OCI-LY7 (cell line): ENCODE measurements around the gene PRDM12. TPM values are rescaled to one million over a fixed set of nuclear protein-coding genes. Genes with fewer than 3 reads are reported as not detected.

ENCODE experiments used
- BruUV-seq: library from RNA; stranded (reverse); fragments of 400-500 nt; replicated peaks from 2 replicates; lab custom pipeline; 2021; lab: Mats Ljungman, UMichigan
- CTCF ChIA-PET: fragments of 300-600 bp; sonication (Branson Sonifier 250); formaldehyde crosslinking; loops from one replicate; lab custom pipeline; 2022; ENCODE audit warnings: antibody characterized with exemption; ENCODE audit not compliant: unreplicated experiment; lab: Charles Lee
- POLR2A ChIA-PET: fragments of 300-600 bp; sonication (Branson Sonifier 250); formaldehyde crosslinking; loops from one replicate; lab custom pipeline; 2022; ENCODE audit warnings: antibody characterized with exemption; lab: Charles Lee
- DNase-seq: peaks from one replicate; pipeline ENCODE4 v3.0.0-alpha.2; 2015; ENCODE audit warnings: low spot score
- H2AFZ ChIP-seq: fragments of 200-600 bp; sonication (generic), shearing (Covaris generic); 2 replicates; pipeline ENCODE4 v1.6.1; 2014; ENCODE audit warnings: mild to moderate bottlenecking, antibody characterized with exemption, low read length, moderate library complexity
- H3K27ac ChIP-seq: fragments of 200-600 bp; sonication (generic); 2 replicates; pipeline ENCODE4 v1.5.1; 2014; ENCODE audit warnings: mixed run types, low read depth, mild to moderate bottlenecking, moderate library complexity, low read length, inconsistent platforms; ENCODE audit not compliant: poor library complexity, severe bottlenecking
- H3K36me3 ChIP-seq: fragments of 200-600 bp; sonication (generic); 2 replicates; pipeline ENCODE4 v1.6.1; 2014; ENCODE audit warnings: mild to moderate bottlenecking, antibody characterized with exemption, low read length, moderate library complexity, mixed read lengths; ENCODE audit not compliant: insufficient read depth
- H3K4me1 ChIP-seq: fragments of 200-600 bp; sonication (generic); 2 replicates; pipeline ENCODE4 v1.5.1; 2014; ENCODE audit warnings: mild to moderate bottlenecking, low read length; ENCODE audit not compliant: insufficient read depth, poor library complexity, severe bottlenecking
- H3K4me2 ChIP-seq: fragments of 200-600 bp; sonication (generic); 2 replicates; pipeline ENCODE4 v1.6.1; 2014; ENCODE audit warnings: mild to moderate bottlenecking, low read length
- H3K4me3 ChIP-seq: fragments of 200-600 bp; sonication (generic); 2 replicates; pipeline ENCODE4 v1.5.1; 2014; ENCODE audit warnings: mild to moderate bottlenecking, low read depth, low read length; ENCODE audit not compliant: poor library complexity, severe bottlenecking
- H3K79me2 ChIP-seq: fragments of 200-600 bp; sonication (generic); 2 replicates; pipeline ENCODE4 v1.6.1; 2016; ENCODE audit warnings: low read depth, mild to moderate bottlenecking, low read length, moderate library complexity, mixed read lengths; ENCODE audit not compliant: insufficient read depth
- H3K9me2 ChIP-seq: fragments of 200-600 bp; sonication (generic); 2 replicates; pipeline ENCODE4 v1.6.1; 2016; ENCODE audit warnings: mild to moderate bottlenecking, low read length, mixed read lengths; ENCODE audit not compliant: insufficient read depth
- H3K9me3 ChIP-seq: fragments of 200-600 bp; sonication (generic); 2 replicates; pipeline ENCODE4 v1.6.1; 2014; ENCODE audit warnings: mild to moderate bottlenecking, mixed run types, low read length, mixed read lengths
- H4K20me1 ChIP-seq: fragments of 200-600 bp; sonication (generic); 2 replicates; pipeline ENCODE4 v1.6.1; 2014; ENCODE audit warnings: mild to moderate bottlenecking, antibody characterized with exemption, low read length, moderate library complexity, mixed read lengths; ENCODE audit not compliant: insufficient read depth
- CTCF ChIP-seq: fragments of 200-600 bp; sonication (generic); conservative IDR thresholded peaks from 2 replicates; pipeline ENCODE4 v1.5.1; 2014; ENCODE audit warnings: mild to moderate bottlenecking, antibody characterized with exemption, low read length, moderate library complexity, mixed read lengths
- EZH2phosphoT487 ChIP-seq: fragments of 200-600 bp; sonication (generic); IDR thresholded peaks from 2 replicates; pipeline ENCODE4 v1.6.1; 2018; ENCODE audit warnings: low read depth, borderline replicate concordance, mild to moderate bottlenecking, mixed run types, antibody characterized with exemption, low read length, moderate library complexity, mixed read lengths
- intact Hi-C: fragments of 100-400 bp; cut with micrococcal nuclease; formaldehyde crosslinking; loops from one replicate; pipeline ENCODE4 v1.10.0; 2022; ENCODE audit not compliant: unreplicated experiment
- total RNA-seq, 2 experiments: library from RNA; depleted of rRNA in 1 of 2; stranded (reverse); fragments of >200 nt in 1 of 2; shearing (Covaris generic) in 1 of 2; gene quantifications; 2 replicates each; pipeline ENCODE4 v1.2.3, GENCODE V29; 2014 to 2022

The PRDM12 gene
- total RNA-seq, 2 experiments from 2014 or later, result 0.06 TPM; not detected in 1

DNA sequence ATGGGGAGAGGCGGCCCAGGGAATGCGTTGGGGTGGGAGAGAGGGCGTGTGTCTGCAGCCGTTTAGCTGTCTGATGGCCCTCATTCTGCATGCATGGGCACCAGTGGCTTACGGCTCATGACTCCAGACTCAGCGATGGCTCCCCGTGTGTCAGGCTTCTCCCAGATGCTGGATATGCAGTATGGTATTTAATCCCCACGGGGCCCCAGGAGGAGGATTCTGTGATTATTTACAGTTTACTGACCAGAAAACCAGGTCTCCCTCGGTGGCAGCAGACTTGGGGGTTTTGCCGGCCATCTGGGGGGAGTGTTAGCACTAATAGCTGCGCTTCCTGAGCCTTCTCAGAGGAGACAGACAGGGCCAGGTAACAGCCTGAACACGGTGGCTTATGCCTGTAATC is 4.3 kb downstream of the PRDM12 start:
- Histone ChIP-seq H3K27ac (no peak overlapping the region), H3K4me1 (no peaks in the 10 kb centered on the region), H3K9me3 (no peaks in the 10 kb centered on the region), H3K36me3 (no peaks in the 10 kb centered on the region), H3K9me2 (no peaks in the 10 kb centered on the region), H4K20me1 (no peaks in the 10 kb centered on the region), H3K4me2 (no peak overlapping the region), H2AFZ (no peak overlapping the region), H3K4me3 (no peak overlapping the region), H3K79me2 (no peaks in the 10 kb centered on the region)
- no peak for DNase-seq
- POLR2A ChIA-PET, result no interaction called here
- CTCF ChIA-PET, result no interaction called here
- no peak for TF ChIP-seq EZH2phosphoT487
- TF ChIP-seq CTCF, result no peak
- intact Hi-C loops, result no loop called here
- no TSS peak for BruUV-seq

GRCh38 chr9:130669965-130670364 is 5.6 kb downstream of the PRDM12 start:
- no peaks in the 10 kb centered on the region for H3K9me3 ChIP-seq
- no peak for DNase-seq
- CTCF ChIA-PET, result no interaction called here

GRCh38 chr9:130670644-130671043 is 6.2 kb downstream of the PRDM12 start:
- TF ChIP-seq CTCF, result no peak
- no peak for TF ChIP-seq EZH2phosphoT487
- intact Hi-C loops, result no loop called here
- BruUV-seq, result no TSS peak

More at GRCh38 chr9:130669965-130670364, 5.6 kb downstream of the PRDM12 start:
- intact Hi-C loops, result no loop called here
- no peak overlapping the region for H2AFZ ChIP-seq
- POLR2A ChIA-PET, result no interaction called here
- no peaks in the 10 kb centered on the region for H3K9me2 ChIP-seq
- no peaks in the 10 kb centered on the region for H3K79me2 ChIP-seq
- TF ChIP-seq EZH2phosphoT487 (no peak), CTCF (no peak)
- no TSS peak for BruUV-seq
- H4K20me1 ChIP-seq, result no peaks in the 10 kb centered on the region
- H3K4me1 ChIP-seq, result no peaks in the 10 kb centered on the region
- no peaks in the 10 kb centered on the region for H3K36me3 ChIP-seq
- no peak overlapping the region for H3K27ac ChIP-seq
- no peak overlapping the region for H3K4me2 ChIP-seq
- H3K4me3 ChIP-seq, result no peak overlapping the region

More at GRCh38 chr9:130670644-130671043, 6.2 kb downstream of the PRDM12 start:
- Histone ChIP-seq H3K27ac (no peak overlapping the region), H3K4me2 (no peak overlapping the region), H3K36me3 (no peaks in the 10 kb centered on the region), H3K4me1 (no peaks in the 10 kb centered on the region), H3K79me2 (no peaks in the 10 kb centered on the region), H3K9me3 (no peaks in the 10 kb centered on the region), H3K4me3 (no peak overlapping the region), H3K9me2 (no peaks in the 10 kb centered on the region), H4K20me1 (no peaks in the 10 kb centered on the region), H2AFZ (no peak overlapping the region)
- ChIA-PET POLR2A (no interaction called here), CTCF (no interaction called here)
- DNase-seq, result no peak
